ENCODE data around the gene CA11. TPM values are rescaled to one million over a fixed set of nuclear protein-coding genes. Genes with fewer than 3 reads are reported as not detected.

The CA11 gene
- total RNA-seq, 1 donor from 2014 or later, result 3.1 TPM

Other genes starting within 250 kb of the CA11 start
- gene GRWD1, start 200.2 kb downstream of the CA11 start, total RNA-seq, result 24.6 TPM
- gene KCNJ14, start 190.6 kb downstream of the CA11 start, total RNA-seq, result 0.76 TPM
- 47.2 TPM for gene CYTH2, start 176.8 kb downstream of the CA11 start, total RNA-seq
- gene LMTK3, start 134.4 kb downstream of the CA11 start, total RNA-seq, result 4.9 TPM
- gene SULT2B1, start 94.0 kb downstream of the CA11 start, total RNA-seq, result 245 TPM
- gene SPACA4, start 39.4 kb downstream of the CA11 start, total RNA-seq, result 0.64 TPM
- gene FAM83E, start 31.1 kb downstream of the CA11 start, total RNA-seq, result 6.5 TPM
- 1,668 TPM for gene RPL18, start 27.0 kb downstream of the CA11 start, total RNA-seq
- 7.7 TPM for gene SPHK2, start 26.7 kb downstream of the CA11 start, total RNA-seq
- gene DBP, start 8.8 kb downstream of the CA11 start, total RNA-seq, result 6.7 TPM
- not detected for gene NTN5, start 26.8 kb upstream of the CA11 start, total RNA-seq
- 101 TPM for gene FUT2, start 49.8 kb upstream of the CA11 start, total RNA-seq
- gene MAMSTR, start 73.5 kb upstream of the CA11 start, total RNA-seq, result 0.56 TPM
- 7.3 TPM for gene RASIP1, start 94.4 kb upstream of the CA11 start, total RNA-seq
- gene IZUMO1, start 100.7 kb upstream of the CA11 start, total RNA-seq, result 1.3 TPM
- gene FUT1, start 106.5 kb upstream of the CA11 start, total RNA-seq, result 6.1 TPM
- gene FGF21, start 109.3 kb upstream of the CA11 start, total RNA-seq, result not detected
- gene BCAT2, start 164.8 kb upstream of the CA11 start, total RNA-seq, result 31.0 TPM
- 0.40 TPM for gene HSD17B14, start 190.3 kb upstream of the CA11 start, total RNA-seq
- 8.1 TPM for gene PLEKHA4, start 222.4 kb upstream of the CA11 start, total RNA-seq
- gene PPP1R15A, start 226.2 kb upstream of the CA11 start, total RNA-seq, result 30.0 TPM